Right lung (tissue), 5 donors: ENCODE results near the gene CXXC5. TPM values are rescaled to one million over a fixed set of nuclear protein-coding genes. Genes with fewer than 3 reads are reported as not detected.

Experiments used
- DNase-seq, 2 donors: peaks; one replicate each; pipeline ENCODE4 v3.0.0-alpha.2; 2013
- polyA plus RNA-seq, 5 donors: library from polyadenylated mRNA; unstranded; fragments of 120-200 nt; gene quantifications; one replicate each; pipeline versions ENCODE4 v1.2.1 to v1.2.3, GENCODE V29; 2013; ENCODE audit warnings: inconsistent platforms in 1 of 5, low replicate concordance in 1 of 5; ENCODE audit not compliant: insufficient read length in 5 of 5, insufficient read depth in 1 of 5

The CXXC5 gene
- polyA plus RNA-seq, 5 donors = 35.7 to 48.0 (median 40.1) TPM

GRCh38 chr5:139636975-139637408 lies 11.2 kb upstream of the CXXC5 start:
- no peak for DNase-seq

GRCh38 chr5:139637438-139638089 lies 10.6 kb upstream of the CXXC5 start:
- DNase-seq = peak; percentile 85 to 88

- DNase-seq = peak in 1 of 2 donors; percentile 71
Measured at GRCh38 chr5:139638090-139638735, 9.9 kb upstream of the CXXC5 start.

- no peak for DNase-seq
Measured at GRCh38 chr5:139638736-139639618, 9.2 kb upstream of the CXXC5 start.

- DNase-seq = no peak
Measured at GRCh38 chr5:139639619-139640380, 8.3 kb upstream of the CXXC5 start.

GRCh38 chr5:139640421-139641115 lies 7.6 kb upstream of the CXXC5 start:
- no peak for DNase-seq

- DNase-seq = no peak
Measured at GRCh38 chr5:139641116-139642080, 6.8 kb upstream of the CXXC5 start.

- no peak for DNase-seq
Measured at GRCh38 chr5:139642213-139642612, 5.9 kb upstream of the CXXC5 start.

- no peak for DNase-seq
Measured at GRCh38 chr5:139642891-139643871, 5.0 kb upstream of the CXXC5 start.

- DNase-seq = no peak
Measured at GRCh38 chr5:139644001-139644456, 4.1 kb upstream of the CXXC5 start.

GRCh38 chr5:139644646-139645429 lies 3.3 kb upstream of the CXXC5 start:
- DNase-seq = no peak

GRCh38 chr5:139645430-139645871 lies 2.7 kb upstream of the CXXC5 start:
- no peak for DNase-seq

GRCh38 chr5:139646111-139646510 lies 2.0 kb upstream of the CXXC5 start:
- no peak for DNase-seq

- DNase-seq = no peak
Measured at GRCh38 chr5:139646912-139647505, 1.1 kb upstream of the CXXC5 start.

- DNase-seq = no peak
Measured at GRCh38 chr5:139647506-139648204, 494 bp upstream of the CXXC5 start.
